T47D (cell line): ENCODE measurements around the gene GATA6.
"Not testable (repeated sequence)": the region's sequence is repeated elsewhere in the genome, so short reads cannot be mapped to it uniquely, and the experiment has no call there.

ENCODE experiments used
- DNase-seq, 2 experiments: peaks; one replicate each; pipeline versions ENCODE4 v3.0.0 to v3.0.0-alpha.2; 2011 to 2012; ENCODE audit warnings: low read depth in 1 of 2, low spot score in 1 of 2
- JUND ChIP-seq: IDR thresholded peaks from 2 replicates; pipeline ENCODE4 v1.6.1; 2012; ENCODE audit warnings: low read depth
- in situ Hi-C: cut with HindIII; loops from 2 replicates; pipeline ENCODE4 v1.10.0; 2016; ENCODE audit warnings: low sequenced_read_pairs, low pct_unique_long_range_greater_than_20kb

The GATA6 gene

DNA sequence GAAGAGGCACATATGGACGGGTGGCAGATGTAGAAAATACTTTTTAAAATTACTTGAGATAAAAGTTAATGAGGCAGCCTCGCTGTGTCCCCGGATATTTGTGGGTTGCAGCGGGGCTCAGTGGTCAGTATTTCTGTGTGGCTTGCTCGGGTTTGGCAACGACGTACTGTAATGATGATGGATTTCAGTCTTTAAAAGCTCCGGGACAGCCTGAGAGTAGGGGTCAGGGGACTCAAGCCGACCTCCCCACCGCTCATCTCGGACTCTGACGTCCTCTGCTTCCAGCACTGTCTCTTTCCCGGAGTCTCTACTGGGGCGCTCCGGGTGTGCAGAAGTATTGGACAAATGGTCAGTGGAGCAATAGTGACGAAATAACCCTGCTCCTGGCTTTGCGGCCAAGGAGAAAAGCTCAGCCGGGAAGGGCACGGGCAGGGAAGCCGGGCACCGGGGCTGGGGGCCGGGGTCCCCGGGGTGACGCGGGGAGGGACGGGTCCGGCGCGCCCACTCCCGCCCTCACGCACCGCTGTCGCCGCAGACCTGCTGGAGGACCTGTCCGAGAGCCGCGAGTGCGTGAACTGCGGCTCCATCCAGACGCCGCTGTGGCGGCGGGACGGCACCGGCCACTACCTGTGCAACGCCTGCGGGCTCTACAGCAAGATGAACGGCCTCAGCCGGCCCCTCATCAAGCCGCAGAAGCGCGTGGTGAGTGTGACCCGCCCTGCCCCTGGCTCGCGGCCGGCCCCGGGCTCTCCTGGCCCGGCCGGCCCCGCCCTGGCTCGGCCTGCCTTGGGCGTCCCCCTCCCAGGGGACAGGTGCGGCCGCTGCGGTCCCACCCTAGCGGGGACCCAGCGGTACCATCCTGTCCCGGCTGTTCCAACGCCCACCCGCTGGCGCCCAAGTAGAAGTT lies 7.3 kb downstream of the GATA6 start:
- DNase-seq, result no peak
- TF ChIP-seq JUND, result no peak
- in situ Hi-C loops, result no loop called here

DNA sequence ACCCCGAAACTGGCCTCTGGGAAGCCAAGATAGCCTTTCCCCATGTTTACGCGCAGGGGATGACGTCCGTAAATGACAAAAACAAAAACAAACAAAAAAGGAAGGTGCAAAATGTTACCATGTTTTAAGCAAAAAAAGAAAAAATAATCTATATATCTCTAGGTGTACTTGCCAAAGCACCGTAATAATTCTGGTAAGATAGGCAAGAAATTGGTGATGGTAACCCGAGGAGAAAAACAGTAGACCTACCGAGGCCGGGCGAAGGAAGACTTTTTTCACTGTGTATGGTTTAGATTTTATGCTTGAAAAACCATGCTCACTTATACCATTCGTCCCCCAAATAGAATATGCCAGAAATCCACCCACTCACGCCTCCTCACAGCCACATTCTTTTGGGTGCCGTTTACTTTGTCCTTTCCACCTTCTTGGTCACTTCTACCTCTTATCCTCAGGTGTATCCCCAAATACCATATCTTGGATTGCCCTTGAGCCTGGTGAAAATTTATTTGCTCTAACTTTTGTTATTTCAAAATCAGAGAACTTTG lies 8.0 kb downstream of the GATA6 start:
- no peak for DNase-seq
- no peak for TF ChIP-seq JUND
- in situ Hi-C loops, result no loop called here

DNA sequence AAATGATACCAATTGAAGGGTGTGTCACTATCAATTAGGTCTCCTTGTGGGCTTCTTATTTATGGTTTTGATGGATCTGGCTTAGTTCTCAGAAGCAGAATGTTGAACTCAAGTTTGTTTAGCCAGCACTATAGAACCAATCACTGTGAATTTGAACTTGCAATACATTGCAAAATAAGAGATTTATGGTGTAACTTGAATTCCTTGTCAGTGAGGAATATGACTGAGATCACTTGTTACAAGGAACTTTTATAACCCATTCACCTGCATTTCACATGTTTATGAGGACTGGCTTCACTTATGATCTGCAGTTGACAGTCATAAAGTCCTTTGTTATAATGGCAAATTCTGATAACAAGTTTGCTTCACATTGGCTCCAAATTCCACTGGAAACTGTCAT lies 9.8 kb downstream of the GATA6 start:
- TF ChIP-seq JUND, result no peak
- in situ Hi-C loops, result no loop called here
- DNase-seq, result no peak

DNA sequence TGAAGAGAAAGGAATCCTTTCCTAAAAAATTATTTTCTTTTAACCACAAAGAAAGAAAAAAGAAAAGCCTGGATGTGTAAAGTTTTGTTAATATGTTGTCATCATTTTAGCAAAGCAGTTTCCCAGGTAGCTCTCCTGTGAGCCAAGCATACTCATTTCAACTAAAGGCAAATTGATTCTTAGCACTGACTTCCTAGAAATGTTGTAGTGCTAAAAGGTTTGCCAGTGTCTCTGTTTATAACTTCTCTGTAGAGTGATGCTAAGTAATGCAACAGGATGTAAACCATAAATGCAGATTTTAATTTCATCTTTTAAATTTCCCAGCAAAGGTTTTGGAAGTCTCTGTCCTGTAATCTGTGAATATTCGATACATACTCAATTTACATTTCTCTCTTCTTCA lies 10.2 kb downstream of the GATA6 start:
- no peak for DNase-seq
- no peak for TF ChIP-seq JUND
- in situ Hi-C loops, result no loop called here

DNA sequence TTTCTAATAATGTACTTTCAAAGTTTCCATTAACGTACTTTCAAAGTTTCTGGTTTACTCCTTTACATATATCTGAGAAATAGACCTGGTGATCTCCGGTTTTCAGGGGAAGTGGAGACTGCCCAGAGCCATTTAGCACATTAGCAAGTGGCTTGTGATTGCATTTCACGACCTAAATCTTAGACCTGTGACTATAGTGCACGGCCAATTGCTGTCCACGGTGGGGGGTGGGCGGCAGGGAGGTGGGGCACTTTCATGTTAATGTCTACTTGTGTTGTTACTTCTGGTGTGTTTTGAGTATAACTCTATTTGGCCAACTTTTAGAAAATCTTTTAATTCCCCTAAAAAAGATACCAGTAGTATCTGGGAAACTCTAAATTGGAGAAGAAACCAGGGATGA lies 11.3 kb downstream of the GATA6 start:
- in situ Hi-C loops, result no loop called here
- DNase-seq, result no peak
- no peak for TF ChIP-seq JUND

DNA sequence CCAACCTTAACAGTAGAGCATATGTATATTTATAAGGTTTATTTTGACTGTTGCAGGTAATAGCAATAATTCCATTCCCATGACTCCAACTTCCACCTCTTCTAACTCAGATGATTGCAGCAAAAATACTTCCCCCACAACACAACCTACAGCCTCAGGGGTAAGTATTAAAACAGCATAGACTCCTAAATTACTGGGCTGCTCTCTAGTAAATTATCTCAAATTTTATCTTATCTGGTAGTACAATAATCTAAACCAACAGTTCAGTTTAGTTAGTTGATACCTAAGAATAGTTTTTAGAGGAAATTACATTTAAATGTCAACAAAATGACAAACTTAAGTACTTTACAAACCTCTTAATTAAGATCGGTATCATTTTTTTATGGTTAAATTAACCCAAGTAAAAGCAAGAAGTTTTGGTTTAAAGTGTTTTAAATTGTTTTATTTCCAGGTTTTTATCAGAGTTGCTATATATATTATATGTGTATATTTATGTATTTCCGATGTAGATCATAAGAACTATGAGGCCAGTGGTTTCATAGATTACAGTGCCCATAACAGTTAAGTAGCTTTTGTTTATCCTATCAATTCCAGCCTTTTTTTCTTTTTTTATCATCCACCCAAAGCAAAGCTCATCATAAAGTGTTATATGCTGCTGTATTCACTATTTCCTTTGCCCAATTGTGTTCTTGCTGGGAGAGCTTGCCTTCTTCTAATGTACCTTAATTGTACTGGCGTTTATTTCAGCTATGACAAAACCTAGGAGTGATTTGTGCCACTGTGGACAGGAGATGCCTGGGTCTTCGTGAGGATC lies 13.7 kb downstream of the GATA6 start:
- DNase-seq, result no peak
- TF ChIP-seq JUND, result no peak
- in situ Hi-C loops, result no loop called here

DNA sequence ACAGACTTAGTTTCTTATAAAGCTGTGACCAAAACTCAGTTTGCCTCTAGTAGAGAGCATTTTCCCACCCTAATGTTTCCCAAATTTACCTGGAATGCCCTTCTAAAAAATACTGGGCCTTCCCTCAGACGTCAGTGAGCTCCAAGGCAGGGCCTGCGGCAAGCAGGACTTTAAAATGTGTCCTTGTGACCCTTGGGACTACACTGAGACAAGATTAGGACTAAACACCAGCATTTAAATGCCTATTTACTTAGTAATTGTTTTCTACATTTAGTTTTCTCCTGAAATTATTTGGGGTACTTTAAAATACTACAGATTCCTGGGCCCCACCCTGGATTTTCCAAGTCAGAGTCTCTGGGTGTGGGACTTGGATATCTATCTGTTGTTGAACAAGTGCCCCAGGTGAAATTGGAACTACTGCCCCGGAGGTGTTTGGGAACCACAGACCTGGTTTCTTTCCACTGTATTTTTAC lies 14.3 kb downstream of the GATA6 start:
- DNase-seq, result no peak
- no peak for TF ChIP-seq JUND
- in situ Hi-C loops, result no loop called here

DNA sequence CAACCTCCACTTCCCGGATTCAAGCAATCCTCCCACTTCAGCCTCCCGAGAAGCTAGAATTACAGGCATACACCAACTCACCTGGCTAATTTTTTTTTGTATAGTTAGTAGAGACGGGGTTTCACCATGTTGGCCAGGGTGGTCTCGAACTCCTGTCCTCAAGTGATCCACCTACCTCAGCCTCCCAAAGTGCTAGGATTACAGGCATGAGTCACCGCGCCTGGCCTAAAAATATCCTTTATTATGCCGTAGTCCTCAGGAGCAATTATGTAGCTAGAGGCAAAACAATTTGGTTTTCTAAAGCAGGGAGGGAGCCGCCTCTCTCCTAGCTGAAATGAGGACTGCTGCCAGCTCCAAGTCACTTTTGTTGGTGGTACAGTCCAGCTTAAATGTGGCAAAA lies 15.2 kb downstream of the GATA6 start:
- DNase-seq, in situ Hi-C loops: not testable (repeated sequence)

DNA sequence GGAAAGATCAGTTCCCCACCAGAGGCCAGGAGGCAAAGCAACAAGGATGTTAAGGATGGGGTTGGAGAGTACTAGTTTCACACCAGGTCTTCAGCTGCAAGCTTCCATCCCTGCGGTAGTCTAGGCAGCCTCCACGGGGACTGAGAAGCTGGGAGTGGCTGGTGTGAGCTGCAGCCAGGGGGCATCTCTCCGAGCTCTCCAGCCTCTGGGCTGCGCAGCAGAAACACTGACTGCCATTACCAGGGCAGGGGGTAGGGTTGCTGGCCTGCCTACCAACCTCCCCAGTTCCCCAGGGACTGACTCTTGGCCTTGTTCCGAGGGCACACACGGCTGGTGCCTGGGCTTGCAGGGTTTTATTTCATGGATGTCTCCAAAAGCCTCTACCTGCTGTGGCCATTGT lies 15.9 kb downstream of the GATA6 start:
- no peak for DNase-seq

DNA sequence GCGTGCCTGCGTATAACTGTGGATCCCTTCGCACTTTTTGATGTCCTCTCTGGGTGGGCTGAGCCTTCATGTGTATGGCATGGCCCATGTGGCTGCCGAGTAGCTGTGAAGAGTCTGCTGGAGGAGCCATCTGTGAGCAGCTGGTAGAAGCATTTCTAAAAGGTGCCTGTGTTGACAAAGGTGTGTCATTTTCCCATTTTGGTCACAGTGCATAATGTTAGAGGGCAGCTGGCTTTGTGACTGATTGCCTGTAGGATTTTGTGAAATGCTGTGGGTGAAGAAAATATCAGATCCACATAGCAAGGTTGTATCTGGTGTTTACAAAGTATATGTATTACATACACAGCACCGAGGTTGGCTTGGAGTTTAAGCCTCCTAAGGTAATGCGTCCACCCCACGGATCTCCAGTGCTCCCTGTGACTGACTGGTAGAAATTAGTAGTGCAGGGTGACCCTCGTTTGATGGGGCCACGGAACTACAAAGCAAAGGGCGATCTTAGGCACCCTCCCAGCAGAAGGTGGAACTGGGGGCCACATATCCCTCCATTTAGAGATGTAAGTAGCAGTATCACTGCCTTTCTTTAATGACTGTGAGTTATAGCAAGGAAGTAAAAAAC lies 16.5 kb downstream of the GATA6 start:
- in situ Hi-C loops, result no loop called here
- DNase-seq, result no peak
- TF ChIP-seq JUND, result no peak

More for the DNA sequence above, 15.9 kb downstream of the GATA6 start:
- no peak for TF ChIP-seq JUND
- in situ Hi-C loops, result no loop called here

DNA sequence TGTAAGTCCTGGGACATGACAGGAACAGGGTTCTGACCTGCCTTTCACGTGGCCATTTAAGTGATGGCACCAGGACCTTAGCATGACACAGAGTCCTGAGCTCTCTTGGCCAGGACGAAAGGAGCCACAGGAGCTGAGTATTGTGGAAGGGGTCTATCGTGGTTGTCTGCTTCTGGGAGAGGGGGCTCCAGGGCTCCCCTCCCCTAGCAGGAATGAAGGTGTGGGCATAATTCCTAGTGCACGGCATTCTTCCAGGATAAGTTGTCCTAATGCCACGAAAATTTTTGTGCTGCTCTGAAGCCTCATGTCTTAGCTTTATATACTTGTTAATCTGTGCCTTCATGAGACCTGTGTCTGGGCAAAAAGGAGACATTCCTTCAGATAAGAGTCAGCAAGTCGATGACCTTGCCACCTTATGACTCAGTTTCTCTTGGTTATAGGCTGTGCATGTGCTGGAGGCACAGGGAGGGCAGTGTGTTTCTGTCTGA lies 17.1 kb downstream of the GATA6 start:
- no peak for DNase-seq
- no peak for TF ChIP-seq JUND
- in situ Hi-C loops, result no loop called here

DNA sequence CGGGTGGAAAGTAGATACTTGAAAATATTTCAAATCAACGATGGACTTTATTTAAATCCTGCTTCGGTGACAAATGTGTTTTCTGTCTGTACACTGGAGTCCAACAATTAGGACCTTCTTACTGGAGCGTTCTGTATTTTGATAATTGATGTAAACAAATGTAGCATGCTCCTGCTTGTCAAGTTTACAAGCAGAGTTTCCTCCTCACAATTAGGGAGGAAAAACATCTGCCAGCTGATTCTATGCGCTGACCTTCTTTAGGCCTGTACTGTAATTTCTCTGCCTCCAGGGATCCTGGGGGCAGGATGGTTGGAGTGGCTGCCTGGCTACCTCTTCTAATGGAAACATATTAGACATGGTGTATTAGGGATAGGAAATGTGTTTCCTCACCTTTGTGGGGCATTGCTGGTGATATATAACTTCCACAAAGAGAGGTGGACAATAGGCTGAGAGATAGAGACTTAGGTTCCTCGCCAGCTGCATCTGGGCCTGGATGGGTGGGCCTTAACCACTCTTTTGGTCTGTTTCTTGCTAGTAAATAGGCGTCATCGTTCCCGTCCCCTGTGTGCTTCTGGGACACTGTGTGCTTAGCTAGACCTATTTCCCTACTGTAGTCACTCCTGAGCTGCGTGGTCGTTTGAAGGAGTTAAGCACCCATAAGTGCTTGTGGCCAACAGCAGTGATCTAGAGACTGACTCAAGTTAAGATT lies 19.3 kb downstream of the GATA6 start:
- in situ Hi-C loops, result no loop called here
- no peak for DNase-seq
- TF ChIP-seq JUND, result no peak
